Suprapubic skin (tissue), 4 donors: ENCODE data around the gene SMTNL1. TPM values are rescaled to one million over a fixed set of nuclear protein-coding genes. Genes with fewer than 3 reads are reported as not detected.

ENCODE experiments used
- DNase-seq, 2 donors: peaks; one replicate each; pipeline ENCODE4 v3.0.0-alpha.2; 2019; ENCODE audit warnings: low spot score in 2 of 2
- H3K27ac ChIP-seq: fragments of 200-600 bp; sonication (generic); one replicate; pipeline ENCODE4 v1.5.1; 2019
- H3K27me3 ChIP-seq: fragments of 200-600 bp; sonication (generic); one replicate; pipeline ENCODE4 v1.5.1; 2019
- H3K36me3 ChIP-seq: fragments of 200-600 bp; sonication (generic); one replicate; pipeline ENCODE4 v1.5.1; 2019
- H3K4me1 ChIP-seq: fragments of 200-600 bp; sonication (generic); one replicate; pipeline ENCODE4 v1.5.1; 2019
- H3K4me3 ChIP-seq: fragments of 200-600 bp; sonication (generic); one replicate; pipeline ENCODE4 v1.5.1; 2019; ENCODE audit warnings: mild to moderate bottlenecking
- H3K9me3 ChIP-seq: fragments of 200-600 bp; sonication (generic); one replicate; pipeline ENCODE4 v1.5.1; 2019
- CTCF ChIP-seq, 2 donors: fragments of 200-600 bp in 1 of 2; fragments of 450-650 bp in 1 of 2; sonication (generic) in 1 of 2; IDR thresholded peaks; one replicate each; pipeline ENCODE4 v1.5.1; 2016 to 2019; ENCODE audit warnings: antibody characterized with exemption in 2 of 2, mild to moderate bottlenecking in 1 of 2, moderate library complexity in 1 of 2
- EP300 ChIP-seq: sonication (generic); formaldehyde crosslinking; IDR thresholded peaks from one replicate; pipeline ENCODE4 v1.6.1; 2017; ENCODE audit warnings: antibody characterized with exemption
- POLR2A ChIP-seq, 2 donors: fragments of 450-650 bp; IDR thresholded peaks; one replicate each; pipeline ENCODE4 v1.6.1; 2017; ENCODE audit warnings: antibody characterized with exemption in 2 of 2, mild to moderate bottlenecking in 2 of 2, moderate library complexity in 2 of 2
- POLR2AphosphoS5 ChIP-seq, 3 donors: sonication (generic); formaldehyde crosslinking; IDR thresholded peaks; one replicate each; pipeline ENCODE4 v1.6.1; 2017; ENCODE audit warnings: antibody characterized with exemption in 3 of 3
- WGBS: methylation state at CpG from one replicate; pipeline ENCODE4 v1.1.5; 2018; 5-methylcytosine and 5-hydroxymethylcytosine counted together
- total RNA-seq, 4 donors: library from RNA; depleted of rRNA; stranded (reverse); fragments of >200 nt; gene quantifications; one replicate each; pipeline ENCODE4 v1.1.0, GENCODE V29; 2016

Gene SMTNL1
- not detected for total RNA-seq

GRCh38 chr11:57536947-57537619, at the start of gene SMTNL1:
Gene SMTNL1, plus strand, starts transcription at chr11:57537595. Its CDS starts 5,048 bp downstream, at chr11:57542643.
- H3K4me3 ChIP-seq = no peak within 1 kb of the TSS
- H3K9me3 ChIP-seq = no peaks in the 10 kb centered on the region
- H3K4me1 ChIP-seq = no peaks in the 10 kb centered on the region
- H3K27me3 ChIP-seq = no peaks in the 10 kb centered on the region
- no peaks in the 10 kb centered on the region for H3K36me3 ChIP-seq
- no peak for DNase-seq
- 75% methylated on average over 14 of the region's 14 CpGs for WGBS
- TF ChIP-seq POLR2A (IDR thresholded peaks at IDR 0.05) = no peak
- no peak for TF ChIP-seq EP300
- no peak for TF ChIP-seq CTCF (IDR thresholded peaks at IDR 0.05)
- no peak for TF ChIP-seq POLR2AphosphoS5 (IDR thresholded peaks at IDR 0.05)
- H3K27ac ChIP-seq = no peak within 1 kb of the TSS

GRCh38 chr11:57487920-57488659, 49.3 kb upstream of the SMTNL1 start:
- WGBS = 90% methylated on average over 6 of the region's 6 CpGs
- peaks cover 16% of the 10 kb centered on the region for H3K4me1 ChIP-seq
- H3K36me3 ChIP-seq = peaks cover 69% of the 10 kb centered on the region
- H3K9me3 ChIP-seq = no peaks in the 10 kb centered on the region
- DNase-seq = no peak
- H3K27ac ChIP-seq = no peak overlapping the region
- peaks cover 8% of the 10 kb centered on the region for H3K27me3 ChIP-seq
- no peak overlapping the region for H3K4me3 ChIP-seq
- TF ChIP-seq POLR2A (IDR thresholded peaks at IDR 0.05) (no peak), CTCF (IDR thresholded peaks at IDR 0.05) (no peak), POLR2AphosphoS5 (IDR thresholded peaks at IDR 0.05) (no peak), EP300 (no peak)

GRCh38 chr11:57490456-57491248, 46.7 kb upstream of the SMTNL1 start:
- 88% methylated on average over 9 of the region's 9 CpGs for WGBS
- Histone ChIP-seq H3K4me1 (no peaks in the 10 kb centered on the region), H3K27ac (no peak overlapping the region), H3K9me3 (no peaks in the 10 kb centered on the region), H3K36me3 (peaks cover 58% of the 10 kb centered on the region), H3K4me3 (no peak overlapping the region), H3K27me3 (no peaks in the 10 kb centered on the region)
- TF ChIP-seq CTCF (IDR thresholded peaks at IDR 0.05) (no peak), POLR2AphosphoS5 (IDR thresholded peaks at IDR 0.05) (no peak), EP300 (no peak), POLR2A (IDR thresholded peaks at IDR 0.05) (no peak)
- no peak for DNase-seq

GRCh38 chr11:57491371-57492061, 45.9 kb upstream of the SMTNL1 start:
- no peak overlapping the region for H3K4me3 ChIP-seq
- DNase-seq = no peak

More at GRCh38 chr11:57491371-57492061, 45.9 kb upstream of the SMTNL1 start:
- H3K36me3 ChIP-seq = peaks cover 55% of the 10 kb centered on the region
- no peaks in the 10 kb centered on the region for H3K9me3 ChIP-seq
- no peak overlapping the region for H3K27ac ChIP-seq
- 85% methylated on average over 5 of the region's 11 CpGs for WGBS
- H3K27me3 ChIP-seq = no peaks in the 10 kb centered on the region
- TF ChIP-seq CTCF (IDR thresholded peaks at IDR 0.05) (peak in 1 of 2 donors; percentile 31), POLR2AphosphoS5 (IDR thresholded peaks at IDR 0.05) (no peak)
- H3K4me1 ChIP-seq = no peaks in the 10 kb centered on the region
